Progenitor cell of endocrine pancreas (in vitro differentiated cells): ENCODE measurements around the gene HAUS8. TPM values are rescaled to one million over a fixed set of nuclear protein-coding genes. Genes with fewer than 3 reads are reported as not detected.

Experiments
- DNase-seq: peaks from one replicate; pipeline ENCODE4 v3.0.0; 2021; ENCODE audit warnings: low spot score; ENCODE audit not compliant: unreplicated experiment
- H3K27ac Mint-ChIP-seq: 2 replicates; pipeline ENCODE4 v1.8.0; 2021; ENCODE audit warnings: mild to moderate bottlenecking, moderate library complexity, mixed read lengths
- H3K27me3 Mint-ChIP-seq: 2 replicates; pipeline ENCODE4 v1.8.0; 2021; ENCODE audit warnings: mixed read lengths
- H3K36me3 Mint-ChIP-seq: 2 replicates; pipeline ENCODE4 v1.8.0; 2022; ENCODE audit warnings: mixed read lengths; ENCODE audit not compliant: insufficient read depth
- H3K4me1 Mint-ChIP-seq: 2 replicates; pipeline ENCODE4 v1.8.0; 2021; ENCODE audit warnings: low read depth, mixed read lengths
- H3K4me3 Mint-ChIP-seq: 2 replicates; pipeline ENCODE4 v1.8.0; 2021; ENCODE audit warnings: low read depth, mild to moderate bottlenecking, moderate library complexity, mixed read lengths
- H3K9me3 Mint-ChIP-seq: 2 replicates; pipeline ENCODE4 v1.8.0; 2021; ENCODE audit warnings: low read depth, mixed read lengths
- CTCF ChIP-seq: fragments of 200-600 bp; sonication (generic); IDR thresholded peaks from one replicate; pipeline ENCODE4 v1.5.0; 2021; ENCODE audit warnings: antibody characterized with exemption, mild to moderate bottlenecking; ENCODE audit not compliant: unreplicated experiment
- total RNA-seq: library from RNA; stranded (reverse); gene quantifications from 2 replicates; pipeline ENCODE4 v1.2.1, GENCODE V29; 2021

Gene HAUS8
- total RNA-seq, 1 donor from 2014 or later: 17.7 TPM

GRCh38 chr19:17043744-17044143, 31.5 kb downstream of the HAUS8 start:
- H3K4me3 Mint-ChIP-seq: no peak overlapping the region
- peaks cover 4% of the 10 kb centered on the region for H3K27me3 Mint-ChIP-seq
- H3K4me1 Mint-ChIP-seq: peaks cover 1% of the 10 kb centered on the region
- no peaks in the 10 kb centered on the region for H3K36me3 Mint-ChIP-seq
- no peak for DNase-seq
- TF ChIP-seq CTCF: no peak
- H3K9me3 Mint-ChIP-seq: no peaks in the 10 kb centered on the region
- H3K27ac Mint-ChIP-seq: no peak overlapping the region

- H3K4me1 Mint-ChIP-seq: peaks cover 1% of the 10 kb centered on the region
Observed at GRCh38 chr19:17041976-17042375, 33.3 kb downstream of the HAUS8 start.

GRCh38 chr19:17037966-17038500, 37.2 kb downstream of the HAUS8 start:
- no peak overlapping the region for H3K4me3 Mint-ChIP-seq
- no peaks in the 10 kb centered on the region for H3K36me3 Mint-ChIP-seq

More at GRCh38 chr19:17041976-17042375, 33.3 kb downstream of the HAUS8 start:
- Mint-ChIP-seq H3K27me3 (peaks cover 10% of the 10 kb centered on the region), H3K4me3 (no peak overlapping the region), H3K36me3 (no peaks in the 10 kb centered on the region), H3K27ac (peak overlapping the region; percentile 49), H3K9me3 (no peaks in the 10 kb centered on the region)
- DNase-seq: no peak
- no peak for TF ChIP-seq CTCF

GRCh38 chr19:17037184-17037583, 38.1 kb downstream of the HAUS8 start:
- no peak for TF ChIP-seq CTCF
- no peak overlapping the region for H3K4me3 Mint-ChIP-seq
- peaks cover 16% of the 10 kb centered on the region for H3K27me3 Mint-ChIP-seq
- no peak for DNase-seq
- H3K4me1 Mint-ChIP-seq: peaks cover 1% of the 10 kb centered on the region
- H3K27ac Mint-ChIP-seq: no peak overlapping the region
- H3K36me3 Mint-ChIP-seq: no peaks in the 10 kb centered on the region
- H3K9me3 Mint-ChIP-seq: no peaks in the 10 kb centered on the region

More at GRCh38 chr19:17037966-17038500, 37.2 kb downstream of the HAUS8 start:
- DNase-seq: no peak
- no peaks in the 10 kb centered on the region for H3K9me3 Mint-ChIP-seq
- peaks cover 10% of the 10 kb centered on the region for H3K27me3 Mint-ChIP-seq
- H3K27ac Mint-ChIP-seq: no peak overlapping the region
- peaks cover 1% of the 10 kb centered on the region for H3K4me1 Mint-ChIP-seq
- TF ChIP-seq CTCF: no peak

GRCh38 chr19:17036640-17037039, 38.6 kb downstream of the HAUS8 start:
- peaks cover 16% of the 10 kb centered on the region for H3K27me3 Mint-ChIP-seq
- H3K4me1 Mint-ChIP-seq: peaks cover 1% of the 10 kb centered on the region
- H3K36me3 Mint-ChIP-seq: no peaks in the 10 kb centered on the region
- no peak overlapping the region for H3K27ac Mint-ChIP-seq
- DNase-seq: no peak
- H3K9me3 Mint-ChIP-seq: no peaks in the 10 kb centered on the region
- TF ChIP-seq CTCF: no peak
- H3K4me3 Mint-ChIP-seq: no peak overlapping the region
